ENCODE data around the gene BCAS1.

Gene BCAS1

GRCh38 chr20:53939190-53939571, 131.2 kb downstream of the BCAS1 start:
- peak overlapping the region; percentile 67 for H2AFZ ChIP-seq
- TF ChIP-seq, protein P1, sequence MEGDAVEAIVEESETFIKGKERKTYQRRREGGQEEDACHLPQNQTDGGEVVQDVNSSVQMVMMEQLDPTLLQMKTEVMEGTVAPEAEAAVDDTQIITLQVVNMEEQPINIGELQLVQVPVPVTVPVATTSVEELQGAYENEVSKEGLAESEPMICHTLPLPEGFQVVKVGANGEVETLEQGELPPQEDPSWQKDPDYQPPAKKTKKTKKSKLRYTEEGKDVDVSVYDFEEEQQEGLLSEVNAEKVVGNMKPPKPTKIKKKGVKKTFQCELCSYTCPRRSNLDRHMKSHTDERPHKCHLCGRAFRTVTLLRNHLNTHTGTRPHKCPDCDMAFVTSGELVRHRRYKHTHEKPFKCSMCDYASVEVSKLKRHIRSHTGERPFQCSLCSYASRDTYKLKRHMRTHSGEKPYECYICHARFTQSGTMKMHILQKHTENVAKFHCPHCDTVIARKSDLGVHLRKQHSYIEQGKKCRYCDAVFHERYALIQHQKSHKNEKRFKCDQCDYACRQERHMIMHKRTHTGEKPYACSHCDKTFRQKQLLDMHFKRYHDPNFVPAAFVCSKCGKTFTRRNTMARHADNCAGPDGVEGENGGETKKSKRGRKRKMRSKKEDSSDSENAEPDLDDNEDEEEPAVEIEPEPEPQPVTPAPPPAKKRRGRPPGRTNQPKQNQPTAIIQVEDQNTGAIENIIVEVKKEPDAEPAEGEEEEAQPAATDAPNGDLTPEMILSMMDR (IDR thresholded peaks at IDR 0.05): no peak
- H3K9ac ChIP-seq: no peak overlapping the region
- H3K4me1 ChIP-seq: peaks cover 21% of the 10 kb centered on the region
- no peak overlapping the region for H3K4me3 ChIP-seq (ENCODE audit: low read depth, low read length)
- no peaks in the 10 kb centered on the region for H3K27me3 ChIP-seq (ENCODE audit: control insufficient read depth, insufficient read depth, low read length)
- H3K4me2 ChIP-seq (ENCODE audit: low read length): peak overlapping the region; percentile 50
- no peaks in the 10 kb centered on the region for H3K79me2 ChIP-seq
- no peaks in the 10 kb centered on the region for H3K36me3 ChIP-seq (ENCODE audit: control insufficient read depth, insufficient read depth, low read length)
- H3K27ac ChIP-seq: peak overlapping the region; percentile 83
- H3K9me3 ChIP-seq (ENCODE audit: control insufficient read depth, low read length): no peaks in the 10 kb centered on the region

DNA sequence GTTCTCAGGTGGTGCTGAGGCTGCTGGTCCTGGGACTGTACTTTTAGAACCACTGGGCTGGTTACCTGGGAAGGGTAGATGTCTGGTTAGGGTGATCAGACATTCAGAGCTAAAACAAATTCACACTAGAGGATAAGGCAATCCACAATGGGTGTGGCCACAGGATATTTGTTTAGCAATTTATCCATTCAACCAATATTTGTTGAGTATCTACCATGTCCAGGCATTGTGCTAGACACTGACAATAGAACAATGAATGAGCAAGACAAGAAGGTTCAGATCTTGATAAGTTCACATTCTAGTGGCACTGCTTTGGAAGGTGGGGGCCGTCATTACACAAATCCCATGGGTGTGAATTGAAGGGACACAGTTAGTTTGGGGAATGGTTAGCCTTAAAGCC, 131.7 kb downstream of the BCAS1 start:
- Histone ChIP-seq H3K4me1 (peaks cover 21% of the 10 kb centered on the region), H3K9me3 (ENCODE audit: control insufficient read depth, low read length) (no peaks in the 10 kb centered on the region), H3K79me2 (no peaks in the 10 kb centered on the region), H3K36me3 (ENCODE audit: control insufficient read depth, insufficient read depth, low read length) (no peaks in the 10 kb centered on the region), H3K27ac (peak overlapping the region; percentile 83), H3K27me3 (ENCODE audit: control insufficient read depth, insufficient read depth, low read length) (no peaks in the 10 kb centered on the region), H2AFZ (peak overlapping the region; percentile 67), H3K4me2 (ENCODE audit: low read length) (no peak overlapping the region), H3K4me3 (ENCODE audit: low read depth, low read length) (no peak overlapping the region), H3K9ac (no peak overlapping the region)
- TF ChIP-seq, protein P1 (IDR thresholded peaks at IDR 0.05): no peak

DNA sequence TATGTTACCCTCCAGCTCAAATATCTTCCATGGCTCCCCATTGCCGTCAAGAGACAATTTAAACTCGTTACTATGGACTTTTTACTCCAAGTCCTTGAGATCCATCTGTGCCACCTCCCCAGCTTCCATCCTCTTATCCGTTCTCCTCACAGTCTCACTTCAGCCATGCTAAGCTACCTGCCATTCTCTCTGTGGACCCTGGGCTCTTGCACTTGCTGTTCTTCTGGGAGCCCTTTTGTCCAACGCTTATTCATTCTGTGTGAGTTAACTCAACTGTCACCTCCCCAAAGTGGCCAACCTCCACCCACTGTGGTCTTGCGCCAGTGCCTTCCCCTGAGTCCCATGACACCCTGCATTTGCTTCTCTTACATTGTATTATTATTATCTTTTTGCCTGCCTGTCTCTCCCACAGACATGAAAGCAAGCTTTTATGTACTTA, 132.4 kb downstream of the BCAS1 start:
- H3K27me3 ChIP-seq (ENCODE audit: control insufficient read depth, insufficient read depth, low read length): no peaks in the 10 kb centered on the region
- H3K36me3 ChIP-seq (ENCODE audit: control insufficient read depth, insufficient read depth, low read length): no peaks in the 10 kb centered on the region
- TF ChIP-seq, protein P1 (IDR thresholded peaks at IDR 0.05): no peak
- no peak overlapping the region for H3K27ac ChIP-seq
- H3K9ac ChIP-seq: no peak overlapping the region
- no peaks in the 10 kb centered on the region for H3K79me2 ChIP-seq
- H3K9me3 ChIP-seq (ENCODE audit: control insufficient read depth, low read length): no peaks in the 10 kb centered on the region
- H3K4me3 ChIP-seq (ENCODE audit: low read depth, low read length): no peak overlapping the region
- peaks cover 21% of the 10 kb centered on the region for H3K4me1 ChIP-seq
- no peak overlapping the region for H3K4me2 ChIP-seq (ENCODE audit: low read length)
- no peak overlapping the region for H2AFZ ChIP-seq

DNA sequence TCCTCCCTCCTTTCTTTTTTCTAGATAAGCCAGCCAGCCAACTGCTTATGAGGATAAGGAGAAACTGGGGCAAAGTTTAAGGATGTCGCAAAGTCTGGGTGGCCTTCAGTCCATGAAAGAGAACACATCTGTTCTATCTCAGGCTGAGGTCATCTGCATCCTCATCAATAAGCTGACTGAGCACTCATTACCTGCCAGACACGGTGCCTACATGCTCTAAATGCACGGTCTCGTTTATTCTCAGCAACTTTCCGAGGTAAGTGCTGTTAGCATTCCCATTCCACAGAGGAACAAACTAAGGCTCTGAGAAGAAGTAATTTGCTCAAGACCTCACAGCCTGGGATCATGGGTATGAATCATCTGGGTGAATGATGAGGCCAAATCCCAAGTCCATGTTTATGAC, 133.1 kb downstream of the BCAS1 start:
- TF ChIP-seq, protein P1 (IDR thresholded peaks at IDR 0.05): no peak
- Histone ChIP-seq H2AFZ (no peak overlapping the region), H3K36me3 (ENCODE audit: control insufficient read depth, insufficient read depth, low read length) (no peaks in the 10 kb centered on the region), H3K79me2 (no peaks in the 10 kb centered on the region), H3K9me3 (ENCODE audit: control insufficient read depth, low read length) (no peaks in the 10 kb centered on the region), H3K9ac (no peak overlapping the region), H3K4me2 (ENCODE audit: low read length) (no peak overlapping the region), H3K27me3 (ENCODE audit: control insufficient read depth, insufficient read depth, low read length) (no peaks in the 10 kb centered on the region), H3K4me1 (peaks cover 21% of the 10 kb centered on the region), H3K4me3 (ENCODE audit: low read depth, low read length) (no peak overlapping the region), H3K27ac (no peak overlapping the region)

GRCh38 chr20:53935344-53936084, 134.9 kb downstream of the BCAS1 start:
- Histone ChIP-seq H3K36me3 (ENCODE audit: control insufficient read depth, insufficient read depth, low read length) (no peaks in the 10 kb centered on the region), H3K9ac (no peak overlapping the region), H3K27ac (peak overlapping the region; percentile 2), H2AFZ (peak overlapping the region; percentile 33), H3K4me1 (peaks cover 16% of the 10 kb centered on the region), H3K79me2 (no peaks in the 10 kb centered on the region), H3K27me3 (ENCODE audit: control insufficient read depth, insufficient read depth, low read length) (no peaks in the 10 kb centered on the region), H3K4me3 (ENCODE audit: low read depth, low read length) (no peak overlapping the region), H3K9me3 (ENCODE audit: control insufficient read depth, low read length) (no peaks in the 10 kb centered on the region), H3K4me2 (ENCODE audit: low read length) (no peak overlapping the region)
- TF ChIP-seq, protein P1 (IDR thresholded peaks at IDR 0.05): no peak

All from parathyroid adenoma (tissue), 2 donors.